Right hindlimb (tissue), 1 donor: ENCODE data around the gene UCK2.

Source experiments
- DNase-seq: peaks from one replicate; pipeline ENCODE4 v3.0.0-alpha.2; 2018

UCK2 gene

DNA sequence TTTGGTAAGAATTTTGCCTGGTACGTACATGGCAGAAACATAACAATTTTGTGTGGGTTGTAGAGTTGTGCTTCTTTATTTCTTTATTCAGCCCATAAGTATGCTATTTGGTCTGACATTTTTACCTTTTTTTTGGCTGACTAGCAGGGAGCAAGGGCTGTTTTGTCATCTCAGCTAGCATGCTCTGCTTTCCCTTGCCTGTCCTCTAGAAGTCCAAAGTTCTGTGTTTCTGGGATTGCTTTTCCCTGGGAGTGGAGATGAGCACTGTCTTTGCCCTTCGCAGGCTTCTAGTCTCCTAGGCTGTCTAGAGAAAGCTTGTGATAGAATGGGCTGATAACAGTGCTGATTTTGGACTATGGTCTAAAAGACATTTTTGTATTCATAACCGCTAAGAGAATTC is 7.5 kb downstream of the UCK2 start:
- no peak for DNase-seq

GRCh38 chr1:165836664-165837482 is 9.5 kb downstream of the UCK2 start:
- no peak for DNase-seq

GRCh38 chr1:165837838-165838364 is 10.5 kb downstream of the UCK2 start:
- no peak for DNase-seq

DNA sequence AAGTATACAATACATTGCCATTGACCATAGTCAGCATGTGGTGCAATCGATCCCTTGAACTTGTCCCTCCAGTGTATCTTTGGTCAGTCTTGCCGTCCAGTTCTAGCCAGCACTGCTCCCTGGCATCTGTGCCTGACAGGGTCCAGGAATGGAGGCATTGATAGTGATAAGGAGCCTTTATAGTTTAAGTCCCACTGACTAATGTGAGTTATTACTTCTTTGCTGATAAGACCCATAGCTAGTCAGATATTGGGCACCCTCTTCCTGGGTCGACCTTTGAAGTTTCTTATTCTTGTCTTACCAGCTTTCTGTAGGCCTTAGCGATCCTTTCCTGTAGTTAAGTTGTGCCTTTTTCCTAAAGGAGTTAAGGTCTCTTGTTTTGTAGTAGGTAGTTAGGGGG is 13.0 kb downstream of the UCK2 start:
- DNase-seq, result no peak

- no peak for DNase-seq
Measured at GRCh38 chr1:165841582-165842017, 14.2 kb downstream of the UCK2 start.

DNA sequence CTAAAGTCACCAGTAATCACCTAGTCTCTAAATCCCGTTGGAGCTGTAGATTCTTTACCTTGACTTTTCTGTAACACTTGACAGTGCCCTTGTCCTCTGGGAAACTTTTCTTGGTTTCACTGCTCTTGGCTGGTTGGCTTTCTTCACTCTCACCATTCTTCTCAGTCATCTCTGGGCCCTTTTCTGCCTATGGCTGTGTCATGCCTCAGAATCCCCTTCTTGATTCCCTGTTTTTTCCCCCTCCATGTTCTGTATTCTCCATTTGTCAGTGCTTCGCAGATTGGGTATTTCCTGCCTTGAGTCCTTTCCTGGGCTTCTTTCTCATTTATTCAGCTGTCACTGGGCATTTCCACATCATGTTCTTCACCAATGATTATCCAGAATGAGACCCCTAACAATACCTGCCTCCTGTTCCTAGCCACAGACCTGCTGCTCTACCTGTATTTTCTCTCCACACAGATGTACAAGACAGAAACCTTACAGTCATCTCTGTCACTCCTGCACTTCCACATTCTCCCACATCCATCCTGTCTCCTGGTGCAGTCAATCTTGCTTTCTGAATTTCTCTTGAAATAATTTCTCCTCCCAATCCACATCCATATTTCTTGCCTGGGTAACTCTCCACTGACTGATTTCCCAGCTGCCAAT is 14.7 kb downstream of the UCK2 start:
- no peak for DNase-seq

DNA sequence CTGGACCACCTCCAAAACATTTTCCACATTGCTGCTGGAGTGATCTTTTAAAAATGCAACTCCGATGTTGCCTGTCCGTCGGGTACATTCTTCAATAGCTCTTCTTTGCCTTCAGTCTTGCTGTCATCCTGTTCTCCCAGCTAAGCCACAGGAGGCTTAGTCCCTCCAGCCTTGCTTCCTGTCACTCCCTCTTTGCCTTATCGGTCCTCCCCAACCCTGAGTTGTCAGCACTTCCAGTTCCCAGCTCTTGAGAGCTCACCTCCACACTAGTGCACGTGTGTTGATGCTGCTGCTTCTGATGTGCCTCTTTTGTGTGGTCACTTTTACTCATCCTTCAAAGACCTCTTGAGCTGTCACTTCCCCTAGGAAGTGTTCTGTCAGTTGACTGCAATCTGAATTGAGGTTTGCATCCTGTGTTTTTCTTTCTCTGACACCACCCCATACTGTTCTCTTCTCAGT is 15.3 kb downstream of the UCK2 start:
- DNase-seq, result peak; percentile 28

DNA sequence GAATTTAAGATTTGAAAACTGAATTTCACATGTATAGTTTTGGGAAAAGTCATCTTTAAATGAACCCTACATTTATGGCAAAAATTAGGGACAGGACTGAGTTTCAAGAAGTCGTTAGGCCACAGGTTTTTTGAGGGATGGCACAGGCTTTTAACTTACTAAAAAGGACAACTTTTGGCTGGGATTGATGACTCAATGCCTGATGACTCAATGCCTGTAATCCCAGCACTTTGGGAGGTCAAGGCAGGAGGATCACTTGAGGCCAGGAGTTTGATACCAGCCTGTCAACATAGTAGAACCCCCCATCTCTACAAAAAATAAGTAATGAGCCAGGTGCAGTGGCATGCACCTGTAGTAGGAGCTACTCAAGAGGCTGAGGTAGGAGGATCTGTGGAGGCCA is 15.9 kb downstream of the UCK2 start:
- DNase-seq, result no peak

DNA sequence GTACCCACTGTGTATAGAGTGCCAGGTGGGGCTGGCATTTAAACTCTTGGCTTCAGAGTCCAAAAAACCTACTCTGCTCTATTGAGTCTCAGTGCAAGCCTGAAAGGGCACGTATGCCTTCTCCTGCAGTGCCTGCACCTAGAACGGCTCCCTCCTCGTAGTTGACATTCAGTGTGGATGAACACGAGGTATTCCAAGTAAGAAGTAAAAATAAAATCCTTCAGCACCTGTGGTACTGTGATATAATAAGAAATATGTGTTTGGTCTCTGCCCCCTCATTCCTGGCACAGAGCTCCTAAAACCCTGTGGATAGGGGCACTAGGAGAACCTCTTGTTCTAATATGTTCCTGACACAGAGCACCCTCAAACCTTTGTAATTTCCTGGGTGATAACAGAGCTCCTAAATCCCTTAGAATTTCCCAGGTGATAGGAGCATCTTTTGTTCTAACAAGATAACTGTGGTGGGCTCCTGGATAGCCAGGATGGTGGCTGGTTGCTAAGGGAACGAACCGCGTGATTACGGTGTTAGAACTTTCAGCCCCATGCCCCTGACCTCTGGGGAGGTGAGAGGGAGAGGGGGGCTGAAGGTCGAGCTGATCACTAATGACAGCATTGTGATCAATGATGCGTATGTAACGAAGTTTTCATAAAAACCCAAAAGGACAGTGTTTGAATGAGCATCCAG is 16.8 kb downstream of the UCK2 start:
- DNase-seq, result no peak

DNA sequence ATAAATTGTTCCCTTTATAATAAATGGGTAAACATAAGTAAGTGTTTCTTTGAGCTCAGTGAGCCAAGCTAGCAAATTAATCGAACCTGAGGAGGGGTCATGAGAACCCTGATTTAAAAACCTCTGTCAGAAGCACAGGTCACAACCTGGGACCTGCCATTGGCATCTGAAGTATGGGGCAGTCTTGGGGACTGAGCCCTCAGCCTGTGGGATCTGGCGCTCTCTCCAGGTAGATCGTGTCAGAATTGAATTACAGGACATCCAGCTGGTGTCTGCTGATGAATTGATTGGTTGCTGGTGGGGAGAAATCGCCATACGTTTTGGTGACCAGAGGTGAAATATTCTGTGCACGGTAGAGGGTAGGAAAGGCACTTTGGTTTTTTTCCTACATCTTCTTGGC is 17.5 kb downstream of the UCK2 start:
- DNase-seq, result no peak

DNA sequence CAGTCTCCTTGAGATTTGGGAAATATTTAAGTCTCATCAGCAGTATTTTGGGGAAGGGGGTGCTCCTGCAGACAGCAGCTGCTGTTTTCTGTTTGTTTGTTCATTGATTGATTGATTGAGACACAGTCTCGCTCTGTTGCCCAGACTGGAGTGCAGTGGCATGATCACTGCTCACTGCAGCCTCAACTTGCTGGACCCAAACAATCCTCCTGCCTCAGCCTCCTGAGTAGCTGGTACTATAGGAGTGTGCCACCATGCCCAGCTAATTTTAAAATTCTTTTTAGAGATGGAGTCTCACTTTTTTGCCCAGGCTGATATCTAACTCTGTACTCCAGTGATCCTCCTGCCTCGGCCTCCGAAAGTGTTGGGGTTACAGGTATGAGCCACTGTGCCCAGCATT is 18.2 kb downstream of the UCK2 start:
- no peak for DNase-seq

DNA sequence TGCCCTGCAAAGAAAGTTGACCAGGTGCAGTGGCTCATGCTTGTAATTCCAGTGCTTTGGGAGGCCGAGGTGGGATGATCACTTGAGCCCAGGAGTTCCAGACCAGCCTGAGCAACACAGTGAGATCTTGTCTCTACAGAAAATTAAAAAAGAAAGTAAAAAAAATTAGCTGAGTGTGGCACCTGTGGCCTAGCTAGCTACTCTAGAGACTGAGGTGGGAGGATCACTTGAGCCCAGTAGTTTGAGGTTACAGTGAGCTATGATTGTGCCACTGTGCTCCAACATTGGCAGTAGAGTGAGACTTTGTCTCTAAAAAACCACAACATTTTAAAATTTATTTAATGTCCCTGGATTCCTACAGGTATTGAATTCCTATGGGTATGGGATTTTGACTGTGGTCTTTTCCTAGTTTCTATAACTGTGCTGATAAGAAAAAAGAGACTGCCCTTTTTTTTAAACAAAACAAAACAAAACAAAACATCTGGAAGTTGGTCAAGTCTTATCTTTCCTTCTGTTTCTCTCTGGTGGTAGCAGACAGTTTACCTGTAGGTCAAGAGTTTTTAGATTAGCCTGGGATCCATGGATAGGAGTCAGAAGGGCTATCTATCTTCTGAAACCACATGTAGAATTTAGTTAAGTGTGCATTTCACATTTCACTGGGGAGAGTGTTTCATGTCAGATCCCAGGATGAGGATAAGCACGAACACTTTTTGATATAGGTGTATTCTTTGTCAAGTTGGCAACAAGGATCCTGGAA is 18.8 kb downstream of the UCK2 start:
- no peak for DNase-seq

DNA sequence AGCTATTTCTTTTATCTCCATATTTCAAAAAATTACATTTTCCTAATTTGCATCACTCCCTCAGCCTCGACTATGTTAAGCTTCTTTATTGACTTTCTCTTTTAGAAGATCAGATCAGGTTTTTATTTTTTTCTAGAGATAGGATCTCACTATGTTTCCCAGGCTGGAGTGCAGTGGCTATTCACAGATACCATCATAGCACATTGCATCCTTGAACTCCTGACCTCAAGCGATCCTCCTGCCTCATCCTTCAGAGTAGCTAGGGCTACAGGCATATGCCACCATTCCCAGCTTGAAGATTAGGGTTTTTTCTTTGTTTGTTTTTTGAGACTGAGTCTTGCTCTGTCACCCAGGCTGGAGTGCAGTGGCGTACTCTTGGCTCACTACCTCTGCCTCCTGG is 20.1 kb downstream of the UCK2 start:
- DNase-seq, result no peak

GRCh38 chr1:165849353-165850133 is 22.1 kb downstream of the UCK2 start:
- no peak for DNase-seq

GRCh38 chr1:165851034-165851658 is 23.7 kb downstream of the UCK2 start:
- no peak for DNase-seq

DNA sequence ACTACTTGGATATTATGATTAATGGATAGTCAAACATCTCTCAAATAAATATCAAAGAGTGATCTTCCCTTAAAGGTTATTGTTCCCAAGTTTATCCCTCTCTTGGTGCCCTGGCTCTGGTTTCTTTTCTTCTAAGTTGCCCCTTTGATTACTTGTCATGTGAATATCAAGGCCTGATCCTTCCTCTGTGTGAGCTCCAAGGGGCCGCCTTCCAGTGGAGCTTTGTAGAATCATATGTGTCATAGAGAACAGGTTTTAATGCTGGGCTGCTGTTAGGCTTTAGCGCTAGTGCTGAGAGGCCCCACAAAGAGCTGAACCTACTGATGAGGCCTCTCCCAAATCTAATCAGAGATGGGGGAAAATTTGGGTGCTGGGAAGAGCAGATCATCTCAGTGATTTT is 25.5 kb downstream of the UCK2 start:
- DNase-seq, result no peak

DNA sequence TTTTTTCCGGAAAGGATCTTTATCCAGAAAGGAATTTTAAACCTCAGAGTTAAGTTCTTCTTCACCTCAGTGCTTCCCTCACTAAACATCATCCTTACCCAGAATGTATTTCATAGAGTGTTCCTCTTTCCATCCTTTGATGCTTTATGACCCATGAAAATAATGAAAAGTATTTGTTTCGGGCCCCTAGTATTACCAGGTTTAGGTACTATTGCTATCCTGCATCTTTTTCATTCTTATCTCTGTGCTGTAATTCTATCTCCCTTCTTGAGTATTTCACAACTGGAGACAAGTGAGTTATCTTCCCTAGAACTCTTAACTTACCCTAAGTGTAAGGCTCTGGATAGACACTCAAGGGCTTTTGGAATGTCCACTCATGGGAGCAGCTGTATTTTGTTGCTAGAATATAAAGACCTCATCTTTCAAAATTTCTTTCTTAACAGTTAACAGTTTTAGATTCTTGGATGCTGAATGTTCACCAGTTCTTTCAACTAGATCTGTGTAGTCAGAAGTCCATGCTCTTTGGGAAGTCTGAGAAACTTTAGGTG is 26.2 kb downstream of the UCK2 start:
- no peak for DNase-seq

DNA sequence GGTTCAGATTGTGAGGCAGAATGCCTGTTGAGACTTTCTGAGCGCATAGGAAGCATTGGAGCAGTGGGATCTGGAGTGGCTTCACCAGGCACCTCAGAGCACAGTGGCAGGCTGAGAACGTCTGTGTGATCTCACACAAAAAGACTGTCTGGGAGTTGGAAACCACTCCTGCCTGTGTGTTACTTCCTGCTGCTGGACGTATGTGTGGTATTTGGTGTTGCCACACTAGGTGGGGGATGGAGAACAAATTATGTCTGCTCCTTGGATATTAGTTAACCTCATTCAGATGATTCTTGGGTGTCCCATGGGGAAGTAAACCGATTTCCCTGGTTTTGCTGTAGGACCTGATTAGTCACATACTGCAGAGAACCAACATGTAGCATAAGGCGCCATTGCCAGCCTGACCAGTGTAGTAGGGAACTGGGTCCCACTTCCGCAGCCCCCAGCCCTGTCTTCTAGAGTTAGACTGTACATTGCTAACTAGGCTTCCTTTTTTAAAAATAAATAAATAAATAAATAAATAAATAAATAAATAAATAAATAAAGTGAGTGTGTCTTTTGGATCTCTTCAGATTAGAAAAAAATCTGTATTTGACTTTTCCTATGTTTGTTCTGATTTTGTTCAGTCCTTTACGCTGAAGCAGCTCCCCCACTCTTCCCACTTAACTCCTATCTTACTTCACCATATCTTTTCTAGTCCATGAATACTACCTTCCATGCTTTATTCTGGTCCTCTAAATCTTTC is 26.9 kb downstream of the UCK2 start:
- no peak for DNase-seq

GRCh38 chr1:165855010-165855838 is 27.8 kb downstream of the UCK2 start:
- DNase-seq, result no peak

DNA sequence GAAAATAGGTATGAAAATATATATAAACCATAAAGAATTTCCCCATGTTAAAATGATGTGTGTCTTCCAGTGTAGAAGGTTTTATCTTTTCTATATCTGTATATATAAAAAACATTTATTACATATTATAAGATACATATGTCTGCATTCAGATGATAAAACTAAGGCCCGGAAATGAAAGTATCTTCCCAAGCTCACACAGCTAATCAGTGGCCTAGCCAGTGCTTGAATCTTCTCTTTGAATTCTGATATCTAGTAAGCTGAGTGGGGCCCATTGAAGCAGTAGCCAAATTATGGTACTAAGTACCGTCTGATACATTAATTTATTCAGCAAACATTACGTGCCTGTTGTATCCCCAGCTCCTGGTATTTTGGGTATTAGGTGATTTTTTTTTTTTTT is 28.6 kb downstream of the UCK2 start:
- DNase-seq, result no peak
